ENCODE results near the gene NOXRED1.

DNA sequence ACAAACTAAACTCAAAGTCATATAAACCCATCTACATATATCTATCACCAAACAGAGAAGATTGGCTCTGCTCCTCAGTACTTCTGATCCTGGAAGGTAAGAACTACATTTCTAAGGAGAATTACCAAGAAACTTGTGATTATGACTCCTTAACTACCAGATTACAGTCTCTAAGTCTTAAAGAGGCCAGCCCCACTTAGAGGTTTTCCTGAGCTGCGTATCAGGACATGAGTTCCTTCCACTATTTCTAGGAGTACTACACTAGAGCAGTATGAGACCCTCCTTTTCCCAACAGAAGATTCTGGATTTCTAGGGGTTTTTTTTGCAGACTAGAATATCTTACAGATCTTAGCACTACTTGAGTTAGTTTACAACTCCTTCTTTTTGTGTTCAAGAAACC is at the start of gene NOXRED1:
- no peak for TF ChIP-seq POLR2AphosphoS5 (IDR thresholded peaks at IDR 0.05; ENCODE audit: borderline replicate concordance, low read depth, low read length)
- TF ChIP-seq FOXP2 (optimal IDR thresholded peaks at IDR 0.05; ENCODE audit: control extremely low read depth, extremely low read length, insufficient read depth) = no peak
- TF ChIP-seq EZH2 (IDR thresholded peaks at IDR 0.05) = no peak
